B cell (primary cell): ENCODE results near the gene NSF. TPM values are rescaled to one million over a fixed set of nuclear protein-coding genes. Genes with fewer than 3 reads are reported as not detected.

Experiments
- ATAC-seq: fragments of 200-7000 bp; cut with Tn5 transposase; one replicate; pipeline ENCODE4 v1.10.0; 2021; ENCODE audit warnings: low read depth, mild to moderate bottlenecking, moderate number of reproducible peaks, moderate library complexity
- CTCF ChIA-PET: fragments of 350-600 bp; sonication (Branson Sonifier 250); formaldehyde crosslinking; loops from one replicate; lab custom pipeline; 2021; ENCODE audit warnings: antibody characterized with exemption, inconsistent platforms; lab: Charles Lee
- POLR2A ChIA-PET: fragments of 350-600 bp; sonication (Branson Sonifier 250); formaldehyde crosslinking; loops from one replicate; lab custom pipeline; 2021; ENCODE audit warnings: antibody characterized with exemption; lab: Charles Lee
- DNase-seq: peaks from one replicate; pipeline ENCODE4 v3.0.0; 2013
- H2AFZ ChIP-seq: 2 replicates; pipeline ENCODE4 v1.6.1; 2012; ENCODE audit warnings: mild to moderate bottlenecking, low read depth, low read length; ENCODE audit not compliant: insufficient read depth, poor library complexity, severe bottlenecking
- H3K27ac ChIP-seq, 2 donors: 1 replicate in 1 of 2; 2 replicates in 1 of 2; pipeline ENCODE4 v1.5.1; 2012 to 2013; ENCODE audit warnings: low read length in 2 of 2, mild to moderate bottlenecking in 2 of 2, moderate library complexity in 1 of 2
- H3K27me3 ChIP-seq, 4 experiments: fragments of 200-600 bp in 1 of 4; sonication (generic) in 1 of 4; replicated peaks in 1 of 4; 1 replicate in 2 of 4; 2 replicates in 2 of 4; pipeline versions ENCODE4 v1.6.1 to v1.7.0; 2013 to 2016; ENCODE audit warnings: low read length in 3 of 4, mild to moderate bottlenecking in 2 of 4, mixed read lengths in 1 of 4, moderate library complexity in 1 of 4; ENCODE audit not compliant: insufficient read depth in 4 of 4, control insufficient read depth in 3 of 4; ENCODE audit errors: control extremely low read depth in 1 of 4
- H3K36me3 ChIP-seq, 2 experiments: replicated peaks in 1 of 2; 1 replicate in 1 of 2; 2 replicates in 1 of 2; pipeline versions ENCODE4 v1.6.1 to v1.7.1; 2013; ENCODE audit warnings: low read length in 1 of 2; ENCODE audit not compliant: insufficient read depth in 2 of 2, control insufficient read depth in 1 of 2; ENCODE audit errors: control extremely low read depth in 1 of 2, extremely low read depth in 1 of 2
- H3K4me1 ChIP-seq, 2 donors: fragments of 200-600 bp in 1 of 2; sonication (generic) in 1 of 2; 1 replicate in 1 of 2; 2 replicates in 1 of 2; pipeline versions ENCODE4 v1.5.1 to v1.6.1; 2013 to 2017; ENCODE audit warnings: low read length in 2 of 2; ENCODE audit not compliant: control insufficient read depth in 2 of 2, insufficient read depth in 2 of 2
- H3K4me2 ChIP-seq: replicated peaks from 2 replicates; pipeline ENCODE3; 2012; ENCODE audit warnings: mild to moderate bottlenecking, low read depth, low read length; ENCODE audit not compliant: poor library complexity, severe bottlenecking
- H3K4me3 ChIP-seq, 5 experiments: fragments of 200-600 bp in 1 of 5; sonication (generic) in 1 of 5; 1 replicate in 3 of 5; 2 replicates in 2 of 5; pipeline versions ENCODE4 v1.5.1 to v1.7.0; 2011 to 2016; ENCODE audit warnings: low read length in 4 of 5, mild to moderate bottlenecking in 4 of 5, low read depth in 2 of 5, control low read depth in 1 of 5, moderate library complexity in 1 of 5; ENCODE audit not compliant: insufficient read depth in 1 of 5; ENCODE audit errors: control extremely low read depth in 1 of 5, extremely low read depth in 1 of 5
- H3K79me2 ChIP-seq: fragments of 200-600 bp; sonication (generic); one replicate; pipeline ENCODE4 v1.6.0; 2016; ENCODE audit warnings: low read length; ENCODE audit not compliant: control insufficient read depth, insufficient read depth
- H3K9ac ChIP-seq: fragments of 200-600 bp; sonication (generic); 2 replicates; pipeline ENCODE4 v1.6.1; 2017; ENCODE audit warnings: mild to moderate bottlenecking, low read length, moderate library complexity
- H3K9me3 ChIP-seq, 3 donors: one replicate each; pipeline versions ENCODE4 v1.6.1 to v1.7.1; 2013; ENCODE audit warnings: low read length in 2 of 3; ENCODE audit not compliant: control insufficient read depth in 2 of 3, insufficient read depth in 1 of 3; ENCODE audit errors: control extremely low read depth in 1 of 3
- H4K20me1 ChIP-seq: 2 replicates; pipeline ENCODE4 v1.6.0; 2012; ENCODE audit warnings: mild to moderate bottlenecking, low read length; ENCODE audit not compliant: insufficient read depth, control insufficient read depth, poor library complexity, severe bottlenecking
- H3K27ac Mint-ChIP-seq: one replicate; pipeline ENCODE4 v1.8.0; 2021; ENCODE audit warnings: mixed read lengths
- H3K27me3 Mint-ChIP-seq: one replicate; pipeline ENCODE4 v1.8.0; 2021; ENCODE audit warnings: mixed read lengths
- H3K4me1 Mint-ChIP-seq: one replicate; pipeline ENCODE4 v1.8.0; 2021; ENCODE audit warnings: mixed read lengths
- H3K4me3 Mint-ChIP-seq: one replicate; pipeline ENCODE4 v1.8.0; 2021; ENCODE audit warnings: mixed read lengths
- H3K9me3 Mint-ChIP-seq: one replicate; pipeline ENCODE4 v1.8.0; 2022; ENCODE audit warnings: mixed read lengths; ENCODE audit not compliant: insufficient read depth
- CTCF ChIP-seq: fragments of 200-600 bp; IDR thresholded peaks from one replicate; pipeline ENCODE4 v1.8.0; 2022; ENCODE audit warnings: antibody characterized with exemption, mild to moderate bottlenecking
- EZH2 ChIP-seq: IDR thresholded peaks from 2 replicates; pipeline ENCODE4 v1.6.1; 2012; ENCODE audit warnings: borderline replicate concordance, low read depth, mild to moderate bottlenecking, moderate library complexity, low read length; ENCODE audit not compliant: insufficient read depth, poor library complexity, severe bottlenecking
- WGBS: methylation state at CpG from one replicate; pipeline ENCODE4 v1.1.5; 2013; ENCODE audit warnings: missing lambda C conversion rate; ENCODE audit not compliant: insufficient coverage; 5-methylcytosine and 5-hydroxymethylcytosine counted together
- intact Hi-C: fragments of 100-400 bp; cut with micrococcal nuclease; formaldehyde crosslinking; loops from one replicate; pipeline ENCODE4 v1.10.0; 2022
- polyA plus RNA-seq: library from polyadenylated mRNA; depleted of rRNA; stranded (reverse); fragments of >200 nt; gene quantifications from 2 replicates; pipeline ENCODE4 v1.2.3, GENCODE V29; 2012
- total RNA-seq, 2 donors: library from RNA; stranded (reverse); fragments of 120-200 nt in 1 of 2; gene quantifications; 1 replicate in 1 of 2; 2 replicates in 1 of 2; pipeline versions ENCODE4 v1.2.3 to v1.2.4, GENCODE V29; 2013 to 2022

NSF gene
- total and polyA plus RNA-seq, 2 donors (not counting 1 experiment from before 2014, with no cell fraction given): 10.9 to 91.0 TPM

DNA sequence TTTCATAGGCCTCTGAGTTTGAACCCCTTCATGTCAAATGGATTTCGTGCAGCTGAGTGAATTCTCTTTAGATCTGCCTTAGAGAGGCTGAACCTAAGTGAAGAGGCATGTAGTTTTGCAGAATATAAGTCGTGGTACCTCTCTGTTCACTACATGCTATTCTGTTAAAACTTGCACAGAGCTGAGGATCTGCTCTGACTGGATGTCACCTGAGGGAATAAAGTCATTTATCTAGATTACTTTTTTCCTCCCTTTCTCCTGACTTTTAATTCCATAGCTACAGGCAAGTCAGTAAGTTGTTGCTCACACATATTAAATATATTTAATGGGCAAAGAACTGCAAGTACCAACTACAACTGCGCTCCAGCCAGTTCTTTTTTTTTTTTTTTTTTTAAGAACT lies 163.3 kb downstream of the NSF start:
- no peaks in the 10 kb centered on the region for H3K9me3 ChIP-seq
- CTCF ChIA-PET: no interaction called here
- peaks cover 22% of the 10 kb centered on the region for H3K4me1 Mint-ChIP-seq

More for the DNA sequence above, 163.3 kb downstream of the NSF start:
- H2AFZ ChIP-seq: no peak overlapping the region
- H3K27ac ChIP-seq: no peak overlapping the region
- H3K27me3 Mint-ChIP-seq: no peaks in the 10 kb centered on the region
- TF ChIP-seq EZH2 (no peak), CTCF (no peak)
- H3K27me3 ChIP-seq: no peaks in the 10 kb centered on the region
- no peak overlapping the region for H3K27ac Mint-ChIP-seq
- peaks cover 3% of the 10 kb centered on the region for H3K79me2 ChIP-seq
- no peak overlapping the region for H3K4me3 Mint-ChIP-seq
- intact Hi-C loops: no loop called here
- peaks cover 10 to 21% of the 10 kb centered on the region in 2 donors for H3K4me1 ChIP-seq
- no peaks in the 10 kb centered on the region for H3K9me3 Mint-ChIP-seq
- ATAC-seq (no peak), DNase-seq (no peak)
- no peaks in the 10 kb centered on the region for H4K20me1 ChIP-seq
- no peak overlapping the region for H3K4me3 ChIP-seq
- no peak overlapping the region for H3K4me2 ChIP-seq
- WGBS: 100% methylated on average over 1 of the region's 3 CpGs
- peaks cover 23 to 60% of the 10 kb centered on the region in 2 experiments for H3K36me3 ChIP-seq
- no peak overlapping the region for H3K9ac ChIP-seq
- POLR2A ChIA-PET: no interaction called here
